Stimulated activated CD4-positive, alpha-beta T cell treated with anti-CD3 and anti-CD28 coated beads, Interleukin-1b, Interleukin-23, amount 100 ng/mL, for 4 hours (primary cell): Measurements from ENCODE around the gene SLC12A5.

Source experiments
- DNase-seq, 2 donors: peaks; one replicate each; pipeline ENCODE4 v3.0.0-alpha.2; 2020; ENCODE audit warnings: low read depth in 2 of 2

SLC12A5 gene

DNA sequence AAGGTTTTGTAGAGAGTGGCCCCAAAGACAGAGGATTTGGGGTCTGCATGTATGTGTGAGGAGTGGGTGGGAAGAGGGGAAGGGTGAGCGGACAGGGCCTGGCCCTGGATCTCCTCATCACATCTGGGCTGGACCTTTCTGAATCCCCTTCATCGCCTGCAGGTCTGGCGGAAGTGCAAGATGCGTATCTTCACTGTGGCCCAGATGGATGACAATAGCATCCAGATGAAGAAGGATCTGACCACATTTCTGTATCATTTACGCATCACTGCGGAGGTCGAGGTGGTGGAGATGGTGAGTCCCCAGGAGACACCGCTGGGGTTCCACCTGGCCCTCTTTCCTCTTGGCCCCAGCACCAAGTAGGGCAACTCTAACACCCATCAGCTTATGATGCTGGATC lies 24.4 kb downstream of the SLC12A5 start:
- no peak for DNase-seq

DNA sequence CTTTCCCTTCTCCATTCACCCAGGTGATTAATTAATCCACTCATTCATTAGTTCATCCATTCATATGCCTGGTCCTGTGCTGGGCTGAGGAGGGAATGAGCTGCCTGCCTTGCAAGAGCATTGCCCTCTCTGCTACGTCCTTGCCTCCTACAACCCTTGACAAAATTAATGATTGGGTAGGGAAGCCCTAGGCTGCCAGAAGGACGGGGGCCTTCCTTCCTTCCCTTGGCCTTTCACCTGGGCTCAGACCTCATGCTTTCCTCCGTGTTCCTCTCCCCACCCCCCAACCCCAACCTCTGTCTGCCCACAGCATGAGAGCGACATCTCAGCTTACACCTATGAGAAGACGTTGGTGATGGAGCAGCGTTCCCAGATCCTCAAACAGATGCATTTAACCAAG lies 25.6 kb downstream of the SLC12A5 start:
- DNase-seq = no peak

DNA sequence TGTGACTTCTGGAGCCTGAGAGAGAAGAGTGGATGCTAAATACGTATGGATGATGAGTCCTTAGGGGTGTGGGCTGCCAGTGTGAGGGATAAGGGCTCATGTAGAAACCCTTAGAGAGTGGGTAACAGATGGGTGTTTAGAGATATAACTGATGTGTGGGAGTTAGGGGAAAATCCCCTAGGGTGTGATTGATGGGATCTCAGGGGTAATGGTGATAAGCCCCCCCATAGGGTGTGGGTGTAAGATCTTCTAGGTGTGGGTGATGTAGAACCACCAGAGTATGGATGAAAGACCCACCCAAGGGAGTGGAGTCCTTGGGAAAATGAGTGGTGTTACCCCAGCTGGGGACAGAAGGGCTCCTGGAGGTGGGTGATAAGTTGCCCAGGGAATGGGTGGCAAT lies 26.3 kb downstream of the SLC12A5 start:
- DNase-seq = no peak

DNA sequence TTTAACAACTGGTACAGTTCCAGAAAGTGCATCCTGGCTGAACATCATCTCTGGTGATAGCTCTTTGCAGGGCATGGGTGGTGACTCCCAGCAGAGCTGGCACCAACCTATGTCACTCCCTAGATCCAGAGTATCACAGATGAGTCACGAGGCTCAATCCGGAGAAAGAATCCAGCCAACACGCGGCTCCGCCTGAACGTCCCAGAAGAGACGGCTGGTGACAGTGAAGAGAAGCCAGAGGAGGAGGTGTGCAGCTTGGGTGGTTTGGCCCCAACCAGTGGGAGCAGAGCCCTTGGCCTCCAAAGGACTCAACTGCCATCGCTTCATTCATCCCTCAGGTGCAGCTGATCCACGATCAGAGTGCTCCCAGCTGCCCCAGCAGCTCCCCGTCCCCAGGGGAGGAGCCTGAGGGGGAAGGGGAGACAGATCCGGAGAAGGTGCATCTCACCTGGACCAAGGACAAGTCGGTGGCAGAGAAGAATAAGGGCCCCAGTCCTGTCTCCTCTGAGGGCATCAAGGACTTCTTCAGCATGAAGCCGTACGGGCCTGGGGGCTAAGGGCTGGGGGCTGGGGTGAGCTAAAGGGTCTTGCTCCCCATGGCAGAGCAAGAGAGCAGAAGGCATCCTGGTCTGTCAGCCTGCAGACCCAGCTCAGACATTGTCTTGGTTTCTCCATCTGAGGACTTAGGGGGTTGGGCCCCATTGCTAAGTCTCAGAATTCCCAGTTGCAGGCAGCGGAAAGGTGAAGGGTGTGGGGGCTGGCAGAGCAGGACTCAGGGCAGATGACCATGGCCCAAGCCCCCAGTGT lies 27.2 kb downstream of the SLC12A5 start:
- no peak for DNase-seq

DNA sequence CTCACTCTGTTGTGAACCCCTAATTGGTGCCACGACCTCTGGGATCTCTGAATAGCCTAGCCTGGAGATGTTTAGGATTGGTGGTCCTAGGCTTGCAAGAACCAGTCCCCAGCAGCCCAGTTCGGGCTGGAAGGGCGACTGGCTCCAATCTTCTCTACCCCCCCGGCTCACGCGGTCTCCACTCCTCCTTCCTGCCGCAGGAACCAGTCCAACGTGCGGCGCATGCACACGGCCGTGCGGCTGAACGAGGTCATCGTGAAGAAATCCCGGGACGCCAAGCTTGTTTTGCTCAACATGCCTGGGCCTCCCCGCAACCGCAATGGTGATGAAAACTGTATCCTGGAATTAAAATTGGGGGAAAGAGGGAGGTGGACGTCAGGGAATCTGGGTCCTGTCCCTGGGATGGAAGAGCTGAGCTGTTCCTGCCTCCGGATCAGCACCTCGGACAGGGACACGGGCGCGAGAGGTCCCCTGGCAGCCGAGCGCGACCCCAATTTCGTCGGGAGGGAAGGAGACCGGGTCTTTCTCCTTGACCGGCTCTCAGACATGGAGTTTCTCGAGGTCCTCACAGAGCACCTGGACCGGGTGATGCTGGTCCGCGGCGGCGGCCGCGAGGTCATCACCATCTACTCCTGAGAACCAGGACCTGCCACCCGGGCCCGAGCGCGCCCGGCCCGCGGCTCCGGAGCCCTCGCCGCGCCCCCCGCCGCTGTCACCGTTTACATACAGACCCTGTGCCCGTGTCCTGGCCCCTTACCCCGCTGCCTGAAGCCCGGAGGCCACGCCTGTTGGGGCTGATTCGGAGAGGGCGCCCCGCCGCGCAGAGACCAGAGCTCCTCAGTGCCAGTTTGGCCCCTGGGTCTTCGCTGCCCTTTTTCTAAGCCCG lies 28.2 kb downstream of the SLC12A5 start:
- DNase-seq = no peak

DNA sequence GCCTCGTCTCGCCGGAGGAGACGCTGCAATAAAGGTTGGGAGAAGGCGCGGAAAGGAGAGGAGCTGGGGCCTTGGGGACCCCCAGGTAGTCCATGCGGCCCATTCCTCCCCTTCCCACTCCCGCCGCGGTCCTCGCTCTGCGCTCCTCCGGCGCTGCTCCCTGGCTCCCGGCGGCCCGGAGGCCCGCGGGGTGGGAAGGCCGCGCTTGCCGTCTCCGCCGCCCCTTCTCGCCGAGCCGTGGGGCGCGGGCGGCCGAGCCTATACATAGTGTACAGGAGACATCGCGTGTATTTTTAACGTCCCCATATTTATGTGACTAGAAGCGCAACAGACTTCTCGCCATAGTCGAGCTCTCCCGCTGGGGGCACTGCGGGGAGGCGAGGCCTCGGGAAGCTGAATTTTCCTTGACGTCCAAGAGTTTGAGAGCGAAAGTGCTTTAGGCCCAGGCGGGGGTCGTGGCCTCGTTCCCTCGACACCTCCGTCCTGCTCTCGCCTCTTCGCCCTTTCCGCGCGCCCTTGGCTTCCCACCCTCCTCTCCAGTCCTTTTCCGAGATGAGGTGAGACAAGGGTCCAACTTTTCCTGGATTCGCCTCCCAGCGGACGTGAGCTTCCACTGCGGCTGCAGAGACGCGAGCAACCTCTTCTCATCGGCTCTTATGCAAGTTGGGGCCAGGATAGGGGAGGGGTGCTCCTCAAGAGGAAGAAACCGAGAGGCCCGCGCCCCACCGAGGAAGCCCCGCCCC lies 29.0 kb downstream of the SLC12A5 start:
- DNase-seq = no peak

DNA sequence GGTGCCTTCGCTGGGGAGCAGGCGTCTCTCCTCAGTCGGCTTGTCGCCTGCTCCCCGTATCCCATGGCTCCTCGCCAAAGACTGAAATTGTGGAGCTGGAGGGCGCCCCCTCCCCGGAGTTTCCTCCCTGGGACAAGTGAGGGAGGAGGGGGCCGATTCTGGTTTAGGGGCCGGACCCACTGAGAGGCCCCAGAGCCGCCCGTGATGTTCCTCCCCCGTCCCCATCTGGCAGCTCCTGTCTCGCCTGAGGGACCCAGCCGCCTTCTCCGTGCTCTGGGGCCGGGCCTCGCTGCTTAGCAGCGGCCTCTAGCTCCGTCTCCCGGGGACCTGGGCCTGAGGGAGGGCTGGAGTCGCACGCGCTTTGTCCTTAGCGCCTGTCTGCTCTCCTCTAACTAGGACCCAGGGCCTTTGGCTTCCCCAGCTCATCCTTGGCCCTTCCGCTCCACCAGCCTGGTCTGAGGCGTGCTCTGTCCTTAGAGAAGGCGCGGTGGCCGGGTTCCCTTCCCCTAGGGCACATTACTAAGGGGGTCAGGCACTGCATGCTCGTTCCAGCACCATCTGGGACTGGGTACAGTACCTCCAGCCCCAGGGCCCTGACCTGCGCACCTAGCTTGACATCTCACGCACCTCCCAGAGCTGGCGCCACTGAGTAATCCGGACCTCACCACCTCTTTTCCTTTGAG lies 29.7 kb downstream of the SLC12A5 start:
- DNase-seq = no peak

DNA sequence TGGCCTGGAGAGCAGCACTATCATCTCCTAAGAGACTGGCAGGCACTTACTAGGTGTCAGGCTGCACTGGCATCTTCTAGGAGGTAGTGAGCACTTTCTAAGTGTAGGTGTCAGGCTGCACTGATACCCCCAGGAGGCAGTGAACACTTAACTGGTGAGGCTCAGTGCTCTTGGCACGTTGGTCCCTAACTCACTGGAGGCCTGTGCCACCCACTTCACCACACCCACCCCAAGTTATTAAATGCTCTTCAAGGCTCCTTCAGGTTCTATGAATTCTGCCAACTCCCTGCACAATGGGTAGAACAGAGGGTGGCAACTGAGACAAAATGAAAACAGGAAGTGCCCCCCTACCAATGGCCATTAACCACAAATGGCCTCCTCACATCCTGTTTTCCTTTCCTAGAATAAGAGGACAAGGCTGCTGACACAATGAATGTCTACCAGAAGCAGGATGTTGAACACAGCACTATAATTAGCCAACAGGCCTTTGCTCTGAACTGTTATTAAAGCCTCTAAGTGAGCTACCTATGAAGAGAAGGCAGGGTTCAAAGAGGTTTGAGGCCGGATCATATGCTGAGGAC lies 31.4 kb downstream of the SLC12A5 start:
- no peak for DNase-seq

DNA sequence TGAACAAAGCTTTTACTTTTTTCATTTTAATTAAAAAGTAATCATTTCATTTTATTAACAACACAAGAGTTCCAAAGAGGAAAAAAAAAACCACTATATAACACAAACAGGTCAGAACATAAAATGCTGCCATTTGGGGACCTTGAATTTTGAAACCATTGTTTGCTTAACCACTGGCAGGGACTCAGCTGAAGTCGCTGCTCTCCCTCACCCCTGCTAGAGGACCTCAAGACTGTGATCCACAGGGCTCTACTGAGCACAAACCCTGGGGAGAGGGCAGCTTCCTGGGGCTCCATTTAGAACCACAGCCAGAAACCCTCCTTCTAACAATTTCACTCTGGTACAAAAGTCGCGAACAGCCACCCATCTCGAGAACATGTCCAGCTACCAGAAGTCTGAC lies 32.0 kb downstream of the SLC12A5 start:
- no peak for DNase-seq

DNA sequence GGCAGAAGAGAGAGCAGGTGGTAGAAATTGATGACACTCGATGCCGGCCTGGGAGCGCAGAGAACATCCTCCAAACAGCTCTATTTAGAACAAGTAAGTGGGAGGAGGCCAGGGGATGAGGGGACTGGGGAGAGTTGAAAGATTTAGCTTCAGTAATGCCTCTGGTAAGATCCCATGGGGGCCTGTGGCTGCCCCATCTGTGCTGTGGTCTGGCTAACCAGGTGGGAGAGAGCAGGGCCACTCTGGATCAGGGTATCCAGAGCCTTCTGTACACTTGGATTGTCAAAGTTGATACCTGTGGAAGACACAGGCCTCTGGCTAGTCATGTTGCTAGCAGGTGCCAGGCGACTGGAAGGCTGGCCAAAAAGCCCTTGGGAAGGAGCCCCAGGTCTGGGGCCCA lies 33.1 kb downstream of the SLC12A5 start:
- no peak for DNase-seq

DNA sequence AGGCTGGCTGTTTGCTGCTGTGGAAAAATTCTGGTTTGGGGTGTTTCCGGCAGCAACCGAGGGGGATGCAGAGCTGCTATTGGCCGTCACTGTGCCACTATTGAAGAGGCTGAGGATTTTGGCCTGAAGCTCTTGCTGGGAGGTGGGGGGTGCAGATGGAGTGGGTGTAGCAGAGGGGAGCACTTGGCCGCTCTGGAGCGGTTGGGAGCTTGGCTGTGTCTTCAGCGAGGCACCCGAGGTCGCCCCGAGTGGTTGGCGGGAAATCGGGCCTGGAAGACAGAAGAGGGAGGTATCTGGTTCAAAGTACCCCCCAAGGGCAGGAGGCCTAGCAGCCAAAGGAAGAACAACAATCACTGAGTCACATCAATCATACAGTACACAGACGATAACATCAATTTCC lies 33.6 kb downstream of the SLC12A5 start:
- no peak for DNase-seq

DNA sequence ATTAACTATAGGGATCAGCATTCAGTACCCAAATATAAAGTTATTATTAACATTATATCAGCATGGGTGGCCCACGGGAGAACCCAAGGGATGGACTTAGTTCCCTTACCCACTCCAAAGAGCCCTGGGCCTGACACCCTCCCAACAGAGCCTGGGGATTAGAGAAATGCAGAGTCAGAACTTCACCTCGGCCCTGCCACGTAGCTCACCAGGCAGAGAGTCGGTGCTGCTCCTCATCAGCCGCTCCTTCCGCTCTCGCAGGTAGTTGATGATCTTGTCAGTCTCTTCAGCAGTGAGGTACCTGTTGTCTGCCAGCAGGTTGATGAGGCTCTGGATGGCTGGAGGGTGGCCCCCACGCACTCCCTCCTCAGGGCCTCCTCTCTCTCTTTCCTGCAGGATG lies 34.1 kb downstream of the SLC12A5 start:
- no peak for DNase-seq

DNA sequence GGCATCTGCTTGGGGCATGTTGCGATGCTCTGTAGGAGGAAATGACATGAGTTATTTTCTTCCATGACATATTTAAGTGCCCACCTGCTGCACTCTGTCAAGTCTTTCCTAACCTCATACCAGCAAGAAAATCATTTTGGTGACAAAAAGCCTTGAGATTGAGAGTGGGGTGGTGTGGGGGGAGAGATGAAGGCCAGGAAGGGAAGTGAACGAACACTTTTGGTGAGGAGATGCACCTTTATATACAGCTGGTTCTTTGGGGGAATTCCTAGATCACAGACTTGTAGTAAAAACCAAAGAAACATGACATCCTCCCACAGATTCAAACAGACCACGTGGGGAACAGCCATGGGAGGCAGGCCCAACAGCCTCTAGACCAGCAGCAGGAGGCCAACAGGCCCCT lies 34.6 kb downstream of the SLC12A5 start:
- no peak for DNase-seq

DNA sequence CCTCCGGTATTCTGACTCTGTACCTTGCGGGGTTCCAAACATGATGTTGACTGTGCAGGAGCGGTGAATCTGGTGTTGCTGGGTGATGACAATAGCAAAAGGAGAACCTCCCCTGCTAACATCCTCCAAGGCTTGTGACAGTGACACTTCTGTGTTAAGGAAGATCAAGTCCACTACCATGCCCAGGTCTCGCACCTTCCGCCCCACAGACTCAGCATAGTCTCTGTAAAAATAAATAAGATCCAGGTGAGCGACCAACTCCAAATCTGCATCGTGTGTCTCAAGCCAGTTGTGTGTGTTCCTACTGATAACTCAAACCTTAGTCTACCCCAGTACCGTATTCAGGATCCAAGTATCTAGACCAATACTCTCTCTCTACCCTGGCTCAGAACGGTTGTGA lies 36.0 kb downstream of the SLC12A5 start:
- no peak for DNase-seq

DNA sequence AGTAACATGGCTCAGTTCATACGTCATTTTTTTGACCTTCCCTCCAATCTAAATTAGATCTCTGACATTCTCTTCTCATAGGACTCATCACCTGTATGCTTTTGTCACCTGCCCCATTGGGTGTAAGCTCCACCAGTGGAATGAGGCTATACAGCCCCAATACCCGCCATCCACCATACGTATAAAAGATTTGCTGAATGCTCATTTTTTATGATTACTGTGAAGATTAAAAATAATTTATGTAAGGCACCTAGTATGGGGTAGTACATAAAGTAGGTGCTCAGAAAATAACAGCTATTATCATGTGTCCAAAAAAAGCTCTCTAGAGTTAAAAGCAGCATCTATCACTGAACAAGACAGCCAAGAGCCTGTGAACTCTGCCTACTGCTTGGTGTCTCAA lies 36.7 kb downstream of the SLC12A5 start:
- DNase-seq = no peak

DNA sequence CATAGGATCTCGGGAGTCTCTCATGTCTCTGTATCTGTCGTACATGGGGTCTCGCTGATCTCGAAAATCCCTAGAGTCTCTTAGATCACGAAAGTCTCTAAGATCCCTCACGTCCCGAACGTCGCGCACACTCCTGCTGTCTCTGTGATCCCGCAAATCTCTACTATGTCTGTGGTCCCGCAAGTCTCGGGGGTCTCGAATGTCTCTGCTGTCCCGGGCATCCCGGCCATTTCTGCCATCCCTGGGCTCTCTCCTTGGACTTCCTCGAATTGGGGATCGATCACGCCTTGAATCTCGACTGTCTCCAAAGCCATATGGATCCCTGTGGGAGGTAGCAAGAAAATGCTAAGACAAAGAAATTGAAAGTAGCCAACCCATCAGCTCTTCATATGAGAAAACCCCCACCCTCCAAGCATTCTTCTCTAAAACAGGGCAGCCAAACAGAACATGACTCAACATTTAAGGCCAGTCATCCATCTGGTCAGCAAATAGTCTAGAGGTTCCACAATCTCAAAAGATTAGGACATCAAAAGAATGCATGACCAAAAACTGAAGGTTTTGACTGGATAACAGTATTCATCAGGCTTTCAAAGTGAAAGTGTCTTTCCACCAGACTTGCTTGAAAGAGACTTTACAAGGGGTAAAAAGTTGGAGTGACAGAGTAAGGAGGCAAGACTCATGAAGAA lies 41.3 kb downstream of the SLC12A5 start:
- DNase-seq = no peak

DNA sequence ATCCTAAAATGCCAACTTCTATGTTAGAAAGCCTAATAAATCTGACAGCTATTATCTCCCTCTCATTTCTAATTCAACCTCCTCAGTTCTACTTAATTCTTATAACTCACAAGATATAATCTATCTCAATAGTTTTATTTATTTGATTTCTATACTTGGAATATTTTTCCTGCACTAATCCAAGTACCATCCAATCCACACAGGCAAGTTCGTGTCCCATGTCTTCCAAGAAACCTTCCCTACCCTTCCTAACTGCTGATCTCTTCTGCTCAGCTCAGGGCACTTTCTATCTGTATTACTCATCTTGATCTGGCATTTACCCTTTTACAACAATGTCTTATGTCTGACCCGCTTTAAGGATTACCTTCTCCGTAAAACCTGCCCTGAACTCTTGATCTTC lies 42.6 kb downstream of the SLC12A5 start:
- DNase-seq = no peak

DNA sequence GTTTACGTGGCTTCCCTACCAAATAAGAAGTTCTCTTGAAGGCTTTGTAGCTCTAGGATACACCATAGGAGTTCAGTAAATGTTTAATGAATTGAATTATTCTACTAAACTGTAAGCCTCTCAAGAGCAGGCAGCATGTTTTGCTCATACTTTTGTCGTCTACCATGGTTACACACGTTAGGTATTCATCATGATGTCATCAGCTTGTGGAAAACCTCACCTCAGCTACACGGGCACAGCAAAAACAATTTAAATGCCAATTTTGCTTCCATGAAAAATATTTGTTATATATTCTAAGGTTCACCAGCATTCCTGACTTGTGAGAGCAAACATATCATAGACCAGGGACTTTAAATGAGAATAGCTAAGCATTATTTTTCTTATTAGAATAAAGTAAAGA lies 44.0 kb downstream of the SLC12A5 start:
- DNase-seq = no peak

DNA sequence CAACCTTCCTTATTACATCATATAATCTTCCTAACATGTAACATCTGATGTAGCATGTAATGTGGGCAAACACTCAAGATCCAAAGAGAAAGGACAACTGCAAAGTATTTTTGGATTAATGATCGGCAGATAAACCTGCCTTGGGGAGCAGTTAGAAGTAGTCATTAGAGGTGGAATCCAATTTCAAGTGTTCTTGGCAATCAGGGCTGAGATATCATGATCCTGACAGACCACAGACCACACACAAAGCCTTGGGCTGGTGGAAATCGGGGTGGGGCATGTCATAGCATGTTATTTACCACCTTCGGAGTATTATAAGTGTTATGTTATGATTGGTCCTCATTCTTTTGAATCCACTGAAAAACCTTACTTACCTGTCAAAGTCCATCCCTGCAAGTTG lies 44.4 kb downstream of the SLC12A5 start:
- DNase-seq = no peak

DNA sequence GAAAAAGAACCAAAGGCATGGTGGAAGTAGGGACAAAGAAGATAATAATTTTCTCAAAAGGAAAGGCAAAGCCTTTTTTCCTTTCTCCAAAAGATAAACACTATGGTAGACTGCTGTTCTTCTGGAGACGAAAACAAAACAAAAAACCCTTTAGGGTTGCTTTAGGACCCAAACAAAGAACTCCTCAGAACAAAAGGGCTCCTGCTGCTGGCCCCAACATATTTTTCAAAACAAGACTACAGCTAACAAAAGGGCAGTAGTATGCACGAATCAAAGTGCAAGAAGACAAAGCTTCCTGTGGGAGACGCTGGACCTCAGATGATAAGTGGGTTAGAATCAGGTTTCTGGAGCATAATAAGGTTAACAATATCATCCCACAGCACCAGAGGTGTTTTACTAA lies 45.0 kb downstream of the SLC12A5 start:
- no peak for DNase-seq

DNA sequence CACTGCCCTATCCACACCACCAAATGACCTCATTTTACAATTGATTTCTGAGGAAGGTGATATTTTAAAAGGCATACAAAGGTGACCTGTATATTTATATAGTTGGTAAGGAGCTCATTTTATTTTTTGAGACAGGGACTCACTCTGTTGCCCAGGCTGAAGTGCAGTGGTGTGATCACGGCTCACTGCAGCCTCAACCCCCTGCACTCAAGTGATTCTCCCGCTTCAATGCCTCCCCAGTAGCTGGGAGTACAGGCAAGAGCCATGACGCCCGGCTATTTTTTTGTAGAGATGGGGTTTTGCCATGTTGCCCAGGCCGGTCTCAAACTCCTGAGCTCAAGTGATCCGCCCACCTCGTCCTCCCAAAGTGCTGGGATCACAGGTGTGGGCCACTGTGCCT lies 47.8 kb downstream of the SLC12A5 start:
- DNase-seq = no peak
